NB4 (cell line): ENCODE measurements around the gene ASIC2.

Source experiments
- CTCF ChIP-seq: IDR thresholded peaks from one replicate; pipeline ENCODE4 v1.5.1; 2012; ENCODE audit warnings: low read depth, low read length
- MAX ChIP-seq: IDR thresholded peaks from 2 replicates; pipeline ENCODE4 v1.6.1; 2011; ENCODE audit warnings: low read depth, low read length
- MYC ChIP-seq: IDR thresholded peaks from 2 replicates; pipeline ENCODE4 v1.6.1; 2011; ENCODE audit warnings: low read depth, low read length
- POLR2A ChIP-seq: IDR thresholded peaks from 2 replicates; pipeline ENCODE4 v1.6.1; 2011; ENCODE audit warnings: mild to moderate bottlenecking; ENCODE audit not compliant: insufficient read length; ENCODE audit errors: extremely low read depth

- TF ChIP-seq CTCF (no peak), MYC (no peak), POLR2A (no peak), MAX (no peak)
These were observed 187.2 kb downstream of the ASIC2 start for GRCh38 chr17:33105911-33106310.
